Dendritic cell treated with granulocyte-macrophage colony-stimulating factor and Interleukin-4, amounts not matched to agents 40 ng/mL and 50 ng/mL, for 4 days (primary cell): Measurements from ENCODE around the gene CHSY3.
"Not testable (repeated sequence)": the region's sequence is repeated elsewhere in the genome, so short reads cannot be mapped to it uniquely, and the experiment has no call there.

Experiments used
- H3K27ac Mint-ChIP-seq: one replicate; pipeline ENCODE4 v1.8.0; 2022; ENCODE audit warnings: mild to moderate bottlenecking, mixed read lengths
- H3K27me3 Mint-ChIP-seq: one replicate; pipeline ENCODE4 v1.8.0; 2022; ENCODE audit warnings: mild to moderate bottlenecking, mixed read lengths
- H3K36me3 Mint-ChIP-seq: one replicate; pipeline ENCODE4 v1.8.0; 2022; ENCODE audit warnings: low read depth, mixed read lengths
- H3K4me1 Mint-ChIP-seq: one replicate; pipeline ENCODE4 v1.8.0; 2022; ENCODE audit warnings: low read depth, mixed read lengths
- H3K4me3 Mint-ChIP-seq: one replicate; pipeline ENCODE4 v1.8.0; 2022; ENCODE audit warnings: mild to moderate bottlenecking, moderate library complexity, mixed read lengths
- H3K9me3 Mint-ChIP-seq: one replicate; pipeline ENCODE4 v1.8.0; 2022; ENCODE audit warnings: mixed read lengths
- intact Hi-C: fragments of 100-400 bp; cut with micrococcal nuclease; formaldehyde crosslinking; loops from one replicate; pipeline ENCODE4 v1.15.0; 2022

The CHSY3 gene

DNA sequence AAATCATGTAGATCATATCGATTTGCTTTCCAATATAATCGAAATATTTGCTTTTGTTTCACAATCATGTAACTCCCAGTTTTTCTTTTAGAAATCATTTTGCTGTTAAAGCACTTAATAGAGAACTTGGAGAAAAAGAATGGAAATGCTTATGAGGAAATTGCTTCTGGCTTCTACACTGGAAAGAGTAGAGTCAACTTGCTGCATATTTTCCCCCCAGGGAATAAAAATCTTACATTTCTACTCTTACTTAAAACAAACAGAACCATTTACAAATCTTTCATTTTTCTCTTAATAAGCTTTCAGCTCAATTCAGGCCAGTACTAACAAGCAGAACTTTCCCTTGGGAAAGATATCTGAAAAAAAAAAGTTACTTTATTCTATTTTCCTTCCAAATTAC, 312.0 kb downstream of the CHSY3 start:
- H3K27me3 Mint-ChIP-seq = no peaks in the 10 kb centered on the region
- H3K36me3 Mint-ChIP-seq = no peaks in the 10 kb centered on the region
- no peaks in the 10 kb centered on the region for H3K4me1 Mint-ChIP-seq
- no peak overlapping the region for H3K4me3 Mint-ChIP-seq
- intact Hi-C loops = no loop called here
- H3K9me3 Mint-ChIP-seq = peaks cover 8% of the 10 kb centered on the region
- H3K27ac Mint-ChIP-seq = no peak overlapping the region

DNA sequence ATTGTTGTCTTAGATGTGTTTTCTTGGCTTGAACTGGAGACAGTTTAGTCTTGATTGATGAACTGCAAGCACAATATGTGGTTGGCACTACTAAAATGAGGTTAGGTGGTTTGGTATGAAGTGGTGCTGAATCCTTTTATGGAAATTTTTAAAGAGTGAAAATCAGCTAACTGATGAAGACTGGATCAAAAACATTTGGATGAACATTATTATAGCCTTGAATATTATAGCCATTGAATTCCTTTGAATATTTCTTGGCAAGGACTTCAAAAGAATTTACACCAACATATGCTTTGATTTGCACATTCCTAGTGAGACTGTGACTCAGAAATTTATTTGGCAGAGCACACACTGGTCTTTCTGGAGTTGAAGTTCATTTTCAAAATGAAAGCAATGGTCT, 318.3 kb downstream of the CHSY3 start:
- intact Hi-C loops = no loop called here
- Mint-ChIP-seq H3K4me3 (no peak overlapping the region), H3K4me1 (no peaks in the 10 kb centered on the region), H3K9me3 (no peaks in the 10 kb centered on the region), H3K36me3 (no peaks in the 10 kb centered on the region), H3K27ac (no peak overlapping the region), H3K27me3 (no peaks in the 10 kb centered on the region)

DNA sequence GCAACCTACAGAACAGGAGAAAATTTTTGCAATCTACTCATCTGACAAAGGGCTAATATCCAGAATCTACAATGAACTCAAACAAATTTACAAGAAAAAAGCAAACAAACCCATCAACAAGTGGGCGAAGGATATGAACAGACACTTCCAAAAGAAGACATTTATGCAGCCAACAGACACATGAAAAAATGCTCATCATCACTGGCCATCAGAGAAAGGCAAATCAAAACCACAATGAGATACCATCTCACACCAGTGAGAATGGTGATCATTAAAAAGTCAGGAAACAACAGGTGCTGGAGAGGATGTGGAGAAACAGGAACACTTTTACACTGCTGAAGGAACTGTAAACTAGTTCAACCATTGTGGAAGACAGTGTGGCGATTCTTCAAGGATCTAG, 322.3 kb downstream of the CHSY3 start:
- H3K4me3 Mint-ChIP-seq, H3K4me1 Mint-ChIP-seq, H3K36me3 Mint-ChIP-seq, H3K27me3 Mint-ChIP-seq, H3K9me3 Mint-ChIP-seq, H3K27ac Mint-ChIP-seq, intact Hi-C loops: not testable (repeated sequence)

DNA sequence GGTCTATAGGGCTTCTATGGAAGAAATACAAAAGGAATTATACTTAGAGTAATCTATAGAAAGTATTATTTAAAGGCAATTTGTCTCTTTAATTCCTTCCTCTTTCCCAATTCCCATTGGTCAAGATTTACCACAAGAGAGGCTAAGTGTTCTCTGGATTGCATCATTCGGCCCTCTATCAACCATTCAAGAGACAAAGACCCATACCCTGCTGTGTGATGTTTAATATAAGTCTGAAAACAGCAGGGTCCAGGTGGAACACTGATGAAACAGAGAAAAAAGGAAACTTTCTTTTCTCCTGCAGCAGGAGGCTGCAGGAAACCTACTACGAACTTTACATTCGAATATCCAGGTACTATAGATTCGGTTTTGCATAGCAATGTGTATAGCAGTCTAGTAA, 323.4 kb downstream of the CHSY3 start:
- no peak overlapping the region for H3K4me3 Mint-ChIP-seq
- intact Hi-C loops = no loop called here
- no peaks in the 10 kb centered on the region for H3K4me1 Mint-ChIP-seq
- H3K36me3 Mint-ChIP-seq = no peaks in the 10 kb centered on the region
- no peak overlapping the region for H3K27ac Mint-ChIP-seq
- no peaks in the 10 kb centered on the region for H3K9me3 Mint-ChIP-seq
- H3K27me3 Mint-ChIP-seq = no peaks in the 10 kb centered on the region

DNA sequence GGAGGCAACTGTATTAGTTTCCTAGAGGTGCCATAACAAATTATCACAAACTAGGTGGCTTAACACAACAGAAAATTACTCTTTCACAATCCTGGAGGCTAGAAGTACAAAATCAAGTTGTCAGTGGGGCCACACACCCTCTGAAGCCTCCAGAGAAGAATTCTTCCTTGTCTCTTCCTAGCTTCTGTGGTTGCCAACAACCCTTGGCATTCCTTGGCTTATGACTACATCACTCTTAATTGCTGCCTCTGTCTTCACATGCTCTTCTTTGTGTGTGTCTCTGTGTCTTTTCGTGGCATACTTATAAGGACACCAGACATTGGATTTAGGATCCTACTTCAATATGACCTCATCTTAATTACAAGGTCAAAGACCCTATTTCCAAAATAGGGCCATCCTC, 327.5 kb downstream of the CHSY3 start:
- H3K4me3 Mint-ChIP-seq = no peak overlapping the region
- no peaks in the 10 kb centered on the region for H3K27me3 Mint-ChIP-seq
- H3K36me3 Mint-ChIP-seq = no peaks in the 10 kb centered on the region
- no peak overlapping the region for H3K27ac Mint-ChIP-seq
- intact Hi-C loops = no loop called here
- no peaks in the 10 kb centered on the region for H3K4me1 Mint-ChIP-seq
- no peaks in the 10 kb centered on the region for H3K9me3 Mint-ChIP-seq

DNA sequence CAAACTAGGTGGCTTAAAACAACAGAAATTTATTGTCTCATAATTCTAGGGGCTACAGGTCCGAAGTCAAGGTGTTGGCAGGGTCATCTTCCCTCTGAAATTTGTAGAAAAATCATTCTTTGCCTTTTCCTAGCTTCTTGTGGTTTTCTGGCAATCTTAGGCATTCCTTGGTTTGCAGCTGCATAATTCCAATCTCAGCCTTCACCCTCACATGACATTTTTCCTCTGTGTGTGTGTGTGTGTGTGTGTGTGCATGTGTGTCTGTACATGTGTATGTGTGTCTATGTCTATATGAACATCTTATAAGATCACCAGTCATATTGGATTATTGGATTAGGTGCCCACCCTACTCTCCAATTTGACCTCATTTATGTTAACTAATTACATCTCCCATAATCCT, 330.6 kb downstream of the CHSY3 start:
- no peaks in the 10 kb centered on the region for H3K36me3 Mint-ChIP-seq
- no peaks in the 10 kb centered on the region for H3K9me3 Mint-ChIP-seq
- intact Hi-C loops = no loop called here
- no peak overlapping the region for H3K4me3 Mint-ChIP-seq
- H3K27ac Mint-ChIP-seq = no peak overlapping the region
- no peaks in the 10 kb centered on the region for H3K27me3 Mint-ChIP-seq
- no peaks in the 10 kb centered on the region for H3K4me1 Mint-ChIP-seq
